KOPT-K1 (cell line): Measurements from ENCODE around the gene VPREB3.

ENCODE experiments used
- H3K27ac ChIP-seq: fragments of 200-600 bp; sonication (generic); 2 replicates; pipeline ENCODE4 v1.5.1; 2016; ENCODE audit warnings: antibody characterized with exemption, mild to moderate bottlenecking, low read depth, low read length; ENCODE audit not compliant: poor library complexity, severe bottlenecking
- H3K36me3 ChIP-seq: fragments of 200-600 bp; sonication (generic); 2 replicates; pipeline ENCODE4 v1.5.1; 2017; ENCODE audit warnings: antibody characterized with exemption, mild to moderate bottlenecking, low read length, moderate library complexity; ENCODE audit not compliant: insufficient read depth
- H3K9me3 ChIP-seq: fragments of 200-600 bp; sonication (generic); 2 replicates; pipeline ENCODE4 v1.5.1; 2017; ENCODE audit warnings: antibody characterized with exemption, low read length, mild to moderate bottlenecking; ENCODE audit not compliant: insufficient read depth, poor library complexity, severe bottlenecking

Gene VPREB3

GRCh38 chr22:23762842-23763578 is 8.8 kb upstream of the VPREB3 start, which contains the start of gene C22orf15:
C22orf15 (plus strand) TSS chr22:23762990; CDS start chr22:23763307, 317 bp downstream.
- Histone ChIP-seq H3K36me3 (peaks cover 17% of the 10 kb centered on the region; the same call in 1 of the 2 replicates), H3K27ac (peak within 1 kb of the TSS; percentile 73), H3K9me3 (no peaks in the 10 kb centered on the region)

DNA sequence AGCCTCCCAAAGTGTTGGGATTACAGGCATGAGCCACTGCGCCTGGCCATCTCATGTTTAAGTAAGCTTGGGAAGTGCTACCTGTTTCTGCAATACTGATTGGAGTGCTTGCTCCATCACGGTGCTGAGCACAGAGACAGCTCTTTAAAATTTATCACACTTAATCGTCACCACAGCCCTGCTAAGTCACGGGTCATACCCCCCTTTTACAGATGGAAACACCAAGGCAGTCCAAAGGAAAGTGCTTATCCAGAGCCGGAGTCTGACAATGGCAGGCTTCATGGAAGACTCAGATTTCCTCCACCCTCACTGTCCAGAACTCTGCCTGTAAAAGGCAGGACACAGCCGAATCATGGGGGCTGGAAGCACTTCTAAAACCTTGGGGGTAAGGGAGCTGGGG is 5.8 kb upstream of the VPREB3 start:
- Histone ChIP-seq H3K9me3 (no peaks in the 10 kb centered on the region), H3K27ac (no peak overlapping the region), H3K36me3 (peaks cover 9% of the 10 kb centered on the region; the same call in 1 of the 2 replicates)

DNA sequence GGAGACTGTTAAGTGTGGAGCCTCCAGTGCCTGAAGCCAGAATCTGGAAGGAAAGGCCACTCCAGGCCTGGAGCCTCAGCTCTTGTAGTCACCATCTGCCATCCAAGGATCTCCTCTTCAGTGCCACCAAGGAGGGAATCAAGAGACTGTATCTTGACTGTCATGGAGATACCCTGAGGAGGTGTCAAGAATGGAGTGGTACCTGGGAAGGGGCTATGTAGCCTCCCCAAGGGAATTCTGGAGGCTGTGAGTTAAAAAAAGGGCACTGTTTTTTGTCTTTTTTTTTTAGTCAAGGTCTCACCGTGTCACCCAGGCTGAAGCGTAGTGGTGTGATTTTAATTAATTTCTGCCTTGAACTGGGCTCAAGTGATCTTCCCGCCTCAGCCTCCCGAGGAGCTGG is 5.3 kb upstream of the VPREB3 start:
- H3K27ac ChIP-seq: no peak overlapping the region
- peaks cover 4% of the 10 kb centered on the region; the same call in 1 of the 2 replicates for H3K36me3 ChIP-seq
- no peaks in the 10 kb centered on the region for H3K9me3 ChIP-seq

DNA sequence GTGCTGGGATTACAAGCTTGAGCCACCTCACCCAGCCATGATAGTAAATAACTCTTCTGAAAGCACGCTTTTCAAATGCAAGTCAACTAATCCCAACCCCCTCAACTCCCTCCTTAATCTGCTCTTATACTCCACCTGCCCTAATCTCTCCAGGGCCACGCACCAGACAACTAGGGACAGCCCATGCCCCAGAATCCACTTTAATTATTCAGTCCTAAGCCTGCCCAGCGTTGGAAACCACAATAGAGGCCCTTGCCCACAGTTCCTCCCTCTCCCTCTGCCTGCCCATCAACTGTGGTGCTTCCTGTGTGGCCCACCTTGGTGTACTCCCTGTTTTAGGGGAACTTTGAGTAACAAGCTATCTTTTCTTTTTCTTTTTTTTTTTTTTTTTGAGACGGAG is 2.7 kb upstream of the VPREB3 start:
- Histone ChIP-seq H3K36me3 (no peaks in the 10 kb centered on the region), H3K27ac (no peak overlapping the region), H3K9me3 (no peaks in the 10 kb centered on the region)

DNA sequence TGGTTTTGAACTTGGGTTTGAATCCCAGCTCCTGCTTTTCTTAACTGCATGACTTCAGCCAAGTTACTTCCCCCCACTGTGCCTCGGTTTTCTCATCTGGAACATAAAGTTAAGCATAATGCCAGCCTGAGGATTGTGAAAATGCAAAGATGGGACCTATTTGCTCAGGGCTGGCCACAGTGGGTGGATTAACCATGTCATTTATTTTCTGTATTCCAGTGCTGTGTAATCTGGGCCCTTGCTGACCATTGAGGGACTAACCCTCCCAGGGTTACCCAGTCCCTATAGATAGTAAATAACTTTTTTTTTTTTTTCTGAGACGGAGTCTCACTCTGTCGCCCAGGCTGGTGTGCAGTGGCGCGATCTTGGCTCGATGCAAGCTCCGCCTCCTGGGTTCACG is 1.5 kb upstream of the VPREB3 start:
- no peaks in the 10 kb centered on the region for H3K9me3 ChIP-seq
- no peaks in the 10 kb centered on the region for H3K36me3 ChIP-seq
- H3K27ac ChIP-seq: no peak overlapping the region

DNA sequence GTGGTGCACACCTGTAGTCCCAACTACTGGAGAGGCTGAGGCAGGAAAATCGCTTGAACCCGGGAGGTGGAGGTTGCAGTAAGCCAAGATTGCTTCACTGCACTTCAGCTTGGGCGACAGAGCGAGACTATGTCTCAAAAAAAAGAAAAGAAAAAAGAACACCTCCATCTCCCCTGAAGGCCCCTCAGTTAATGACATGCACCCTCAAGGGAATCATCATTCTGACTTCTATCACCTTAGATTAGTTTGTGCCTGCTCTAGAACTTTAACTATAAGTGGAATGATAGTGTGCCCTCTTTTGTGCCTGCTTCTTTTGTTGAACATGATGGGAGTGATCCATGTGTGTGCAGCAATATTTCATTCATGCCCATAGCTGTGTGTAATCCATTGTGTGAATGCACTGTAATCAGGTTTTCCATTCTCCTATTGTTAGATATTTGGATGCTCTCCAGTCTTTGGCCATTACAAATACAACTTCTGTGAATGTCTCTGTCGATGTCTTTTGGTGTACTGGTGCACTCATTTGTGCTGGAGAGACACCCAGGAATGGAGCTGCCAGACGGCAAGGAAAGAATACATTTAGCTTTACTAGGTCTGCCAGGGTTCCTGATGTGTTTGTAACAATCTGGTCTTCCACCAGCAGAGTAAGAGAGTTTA is 883 bp upstream of the VPREB3 start:
- Histone ChIP-seq H3K9me3 (no peaks in the 10 kb centered on the region), H3K27ac (no peak overlapping the region), H3K36me3 (no peaks in the 10 kb centered on the region)

DNA sequence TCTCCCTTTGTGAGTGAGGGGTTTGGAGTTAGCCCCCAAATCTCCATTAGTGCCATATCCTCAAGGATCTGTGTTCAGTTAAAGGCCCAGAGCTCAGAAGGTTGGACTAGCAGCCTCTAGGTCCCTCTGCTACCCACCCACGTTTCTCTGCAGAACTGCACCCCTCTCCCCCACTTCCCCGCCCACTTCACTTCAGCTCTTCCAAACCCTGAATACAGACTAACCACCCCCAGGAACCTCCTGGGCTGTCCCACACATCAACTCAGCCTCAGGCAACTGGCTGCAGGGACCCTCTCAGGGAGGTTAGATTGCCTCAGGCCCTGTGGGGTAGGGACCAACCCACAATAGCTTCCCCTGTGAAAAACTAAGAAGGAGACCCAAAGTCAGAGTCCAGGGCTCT is 840 bp downstream of the VPREB3 start:
- Histone ChIP-seq H3K36me3 (no peaks in the 10 kb centered on the region), H3K27ac (no peak overlapping the region), H3K9me3 (no peaks in the 10 kb centered on the region)

DNA sequence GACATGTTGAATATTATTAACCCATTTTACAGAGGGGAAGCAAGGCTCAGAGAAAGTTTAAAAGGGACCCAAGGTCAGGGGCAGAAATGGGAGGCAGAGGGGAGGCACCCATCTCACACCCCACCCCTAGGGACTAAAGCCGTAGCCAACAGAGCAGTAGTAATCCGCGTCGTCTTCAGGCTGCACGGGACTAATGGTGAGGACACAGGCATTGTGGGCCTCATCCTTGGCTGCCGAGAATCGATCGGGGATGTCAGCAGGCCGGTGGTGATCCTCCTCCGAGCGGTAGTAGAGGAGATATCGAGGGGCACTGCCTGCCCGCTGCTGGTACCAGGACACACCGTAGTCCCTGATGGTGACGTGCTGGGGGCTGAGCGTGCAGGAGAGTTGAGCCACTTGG is 1.5 kb downstream of the VPREB3 start:
- Histone ChIP-seq H3K9me3 (no peaks in the 10 kb centered on the region), H3K36me3 (no peaks in the 10 kb centered on the region), H3K27ac (no peak overlapping the region)

GRCh38 chr22:23752090-23752691 is 2.0 kb downstream of the VPREB3 start:
- no peak overlapping the region for H3K27ac ChIP-seq
- H3K36me3 ChIP-seq: no peaks in the 10 kb centered on the region
- H3K9me3 ChIP-seq: no peaks in the 10 kb centered on the region

DNA sequence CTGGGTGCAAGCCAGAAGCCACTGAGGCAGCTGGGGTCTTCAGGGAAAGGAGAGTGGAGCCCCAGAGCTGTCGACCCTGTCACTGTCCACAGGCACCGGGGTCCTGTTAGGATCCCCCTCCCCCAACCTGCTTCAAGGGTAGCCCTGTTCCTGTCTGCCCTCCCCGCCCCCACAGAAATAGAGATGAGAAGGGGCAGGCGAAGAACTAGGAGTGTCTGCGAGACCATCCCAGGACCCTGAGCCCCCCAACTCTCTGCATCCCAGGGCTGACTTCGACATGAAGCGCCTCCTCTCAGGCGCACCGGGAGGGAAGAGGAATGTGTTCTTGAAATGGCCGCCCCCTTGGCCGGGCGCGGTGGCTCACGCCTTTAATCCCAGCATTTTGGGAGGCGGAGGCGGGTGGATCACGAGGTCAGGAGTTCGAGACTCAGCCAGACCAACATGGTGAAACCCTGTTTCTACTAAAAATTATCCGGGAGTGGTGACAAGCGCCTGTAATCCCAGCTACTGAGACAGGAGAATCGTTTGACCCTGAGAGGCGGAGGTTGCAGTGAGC is 2.7 kb downstream of the VPREB3 start:
- no peaks in the 10 kb centered on the region for H3K36me3 ChIP-seq
- peak overlapping the region; percentile 70 for H3K27ac ChIP-seq
- no peaks in the 10 kb centered on the region for H3K9me3 ChIP-seq

DNA sequence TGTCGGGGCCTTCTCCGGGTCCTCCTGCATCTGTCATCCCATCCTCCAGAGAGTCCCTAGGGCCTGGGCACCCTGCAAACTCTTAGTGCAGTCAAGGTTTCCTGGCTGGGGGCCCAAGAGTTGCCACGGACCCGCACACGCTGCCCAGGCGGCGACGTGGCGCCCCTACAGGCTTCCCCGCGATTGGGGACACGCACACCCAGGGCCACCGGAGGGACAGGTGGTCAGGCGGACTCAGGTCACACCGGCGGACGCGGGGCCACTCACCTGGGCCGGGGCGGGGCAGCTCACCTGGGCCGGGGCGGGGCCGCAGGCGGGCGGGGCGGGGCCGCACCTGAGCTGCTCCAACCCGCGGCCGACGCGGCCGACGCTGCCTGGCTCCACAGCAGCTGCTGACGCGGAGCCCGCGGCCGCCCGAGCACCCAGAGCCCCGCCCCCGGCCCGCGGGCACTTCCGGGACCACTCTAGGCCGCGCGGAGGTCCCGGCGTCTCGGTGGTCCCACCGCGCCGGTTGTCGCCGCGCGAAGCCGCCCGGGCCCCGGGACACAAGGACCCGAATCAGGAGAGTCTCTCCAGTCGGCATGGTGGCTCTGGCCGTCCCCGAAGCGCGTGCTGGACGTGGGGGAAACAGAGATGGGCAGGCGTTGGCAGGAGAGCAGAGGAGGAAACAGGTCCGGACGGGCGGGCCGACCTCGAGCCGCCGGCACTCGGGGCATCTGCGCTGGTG is 3.3 kb downstream of the VPREB3 start, which contains the start of gene ZNF70:
Gene ZNF70, minus strand, starts transcription at position 399 of the 727 bp plus-strand sequence. CDS start 5,972 bp downstream, outside the sequence.
- H3K36me3 ChIP-seq: no peaks in the 10 kb centered on the region
- H3K27ac ChIP-seq: peak within 1 kb of the TSS; percentile 70
- H3K9me3 ChIP-seq: no peaks in the 10 kb centered on the region

- Histone ChIP-seq H3K27ac (peak overlapping the region; percentile 70), H3K36me3 (peaks cover 1% of the 10 kb centered on the region; the same call in 1 of the 2 replicates), H3K9me3 (no peaks in the 10 kb centered on the region)
These were observed 3.9 kb downstream of the VPREB3 start for GRCh38 chr22:23750367-23750713.

GRCh38 chr22:23749841-23750301 is 4.4 kb downstream of the VPREB3 start:
- H3K27ac ChIP-seq: no peak overlapping the region
- H3K9me3 ChIP-seq: no peaks in the 10 kb centered on the region
- peaks cover 6% of the 10 kb centered on the region for H3K36me3 ChIP-seq

GRCh38 chr22:23745791-23746190 is 8.4 kb downstream of the VPREB3 start:
- peaks cover 34% of the 10 kb centered on the region for H3K36me3 ChIP-seq
- no peaks in the 10 kb centered on the region for H3K9me3 ChIP-seq
- H3K27ac ChIP-seq: no peak overlapping the region
